Keratinocyte (primary cell): Measurements from ENCODE around the gene ERC1.

Experiments used
- CTCF ChIP-seq, 3 experiments: IDR thresholded peaks in 1 of 3; conservative IDR thresholded peaks in 1 of 3; optimal IDR thresholded peaks in 1 of 3; 2 replicates in 2 of 3; 3 replicates in 1 of 3; pipeline versions ENCODE3 to v1.5.1; 2011; ENCODE audit warnings: low read length in 3 of 3, mild to moderate bottlenecking in 3 of 3, moderate library complexity in 2 of 3, control low read depth in 1 of 3, inconsistent platforms in 1 of 3; ENCODE audit not compliant: insufficient read depth in 2 of 3; ENCODE audit errors: extremely low read depth in 1 of 3
- EZH2 ChIP-seq: IDR thresholded peaks from one replicate; pipeline ENCODE4 v1.6.1; 2012; ENCODE audit warnings: inconsistent platforms, mild to moderate bottlenecking, low read length, moderate library complexity

DNA sequence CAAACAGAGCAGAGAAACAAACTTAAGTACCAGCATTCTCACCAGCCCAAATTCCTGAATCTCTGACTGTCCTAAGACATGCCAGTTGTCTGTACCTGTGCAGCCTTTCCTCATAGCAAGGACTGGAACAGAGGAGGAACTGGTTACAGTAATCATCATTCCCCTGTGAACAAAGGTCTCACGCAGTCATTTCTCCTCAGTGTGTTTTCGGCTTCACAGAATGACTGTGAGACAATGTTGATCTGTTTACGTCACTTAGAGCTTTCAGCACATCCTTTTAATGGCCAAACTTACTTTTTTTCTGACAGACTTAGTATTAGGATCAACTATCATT, 434.3 kb downstream of the ERC1 start:
- no peak for TF ChIP-seq EZH2
- TF ChIP-seq CTCF (optimal IDR thresholded peaks at IDR 0.05 in 1 of 3, IDR thresholded peaks at IDR 0.05 in 1 of 3, conservative IDR thresholded peaks at IDR 0.05 in 1 of 3; ENCODE audit: extremely low read depth in 1 of 3, insufficient read depth in 2 of 3, low read length in 3 of 3): no peak
